Measurements from ENCODE around the gene SSTR5. TPM values are rescaled to one million over a fixed set of nuclear protein-coding genes. Genes with fewer than 3 reads are reported as not detected.
"Not testable (repeated sequence)": the region's sequence is repeated elsewhere in the genome, so short reads cannot be mapped to it uniquely, and the experiment has no call there.

SSTR5 gene
- total RNA-seq, 1 experiment from 2014 or later: not detected

DNA sequence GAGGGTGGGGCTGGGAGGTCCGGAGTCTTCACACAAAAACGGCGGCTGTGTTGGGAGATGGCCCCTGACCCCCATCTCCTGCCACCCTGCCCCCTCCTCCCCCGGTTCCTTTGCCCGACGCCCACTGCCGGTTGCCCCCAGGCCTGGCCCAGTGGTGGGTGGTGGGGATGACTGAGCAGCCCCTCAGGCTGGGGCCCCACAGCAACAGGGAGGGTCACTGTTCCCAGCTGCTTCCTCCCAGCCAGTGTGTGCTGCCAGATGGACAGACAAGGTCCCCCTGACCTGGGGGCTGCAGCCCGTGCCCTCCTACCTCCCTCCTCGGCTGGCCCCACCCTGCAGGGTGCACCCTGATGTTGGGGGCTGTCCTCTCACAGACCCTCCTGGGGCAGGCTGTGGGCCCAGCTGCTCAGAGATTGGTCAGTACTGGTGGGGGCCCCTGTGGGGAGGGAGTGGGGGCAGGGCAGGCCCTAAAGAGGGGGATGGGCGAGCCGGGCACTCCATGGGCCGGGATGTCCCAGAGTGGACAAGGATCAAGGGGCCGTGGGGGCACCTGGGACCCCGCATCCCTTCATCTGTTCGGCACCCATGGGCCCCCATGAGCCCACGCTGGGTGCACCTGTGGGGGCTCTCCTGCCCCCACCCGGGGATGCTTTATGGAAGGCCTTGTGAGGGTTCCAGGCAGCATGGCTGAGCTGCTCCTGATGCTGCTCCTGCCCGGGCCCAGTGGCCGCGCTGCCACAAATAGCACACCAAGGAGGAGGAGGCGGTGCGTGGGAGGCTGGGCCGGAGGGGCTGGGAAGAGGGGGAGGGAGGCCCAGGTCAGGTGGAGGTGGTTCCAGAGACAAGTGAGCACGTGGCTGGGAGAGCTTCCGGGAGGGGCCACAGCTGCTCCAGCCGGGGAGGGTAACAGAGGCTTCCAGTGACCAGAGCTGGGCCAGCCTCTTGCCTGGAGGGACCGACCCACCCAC is 18.4 kb downstream of the SSTR5 start:
- TF ChIP-seq EZH2 (IDR thresholded peaks at IDR 0.05; ENCODE audit: low read depth): no peak
- TF ChIP-seq, protein P1, sequence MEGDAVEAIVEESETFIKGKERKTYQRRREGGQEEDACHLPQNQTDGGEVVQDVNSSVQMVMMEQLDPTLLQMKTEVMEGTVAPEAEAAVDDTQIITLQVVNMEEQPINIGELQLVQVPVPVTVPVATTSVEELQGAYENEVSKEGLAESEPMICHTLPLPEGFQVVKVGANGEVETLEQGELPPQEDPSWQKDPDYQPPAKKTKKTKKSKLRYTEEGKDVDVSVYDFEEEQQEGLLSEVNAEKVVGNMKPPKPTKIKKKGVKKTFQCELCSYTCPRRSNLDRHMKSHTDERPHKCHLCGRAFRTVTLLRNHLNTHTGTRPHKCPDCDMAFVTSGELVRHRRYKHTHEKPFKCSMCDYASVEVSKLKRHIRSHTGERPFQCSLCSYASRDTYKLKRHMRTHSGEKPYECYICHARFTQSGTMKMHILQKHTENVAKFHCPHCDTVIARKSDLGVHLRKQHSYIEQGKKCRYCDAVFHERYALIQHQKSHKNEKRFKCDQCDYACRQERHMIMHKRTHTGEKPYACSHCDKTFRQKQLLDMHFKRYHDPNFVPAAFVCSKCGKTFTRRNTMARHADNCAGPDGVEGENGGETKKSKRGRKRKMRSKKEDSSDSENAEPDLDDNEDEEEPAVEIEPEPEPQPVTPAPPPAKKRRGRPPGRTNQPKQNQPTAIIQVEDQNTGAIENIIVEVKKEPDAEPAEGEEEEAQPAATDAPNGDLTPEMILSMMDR (conservative IDR thresholded peaks at IDR 0.05): no peak
- POLR2A ChIA-PET (ENCODE audit: unreplicated experiment): no interaction called here
- no TSS peak for BruUV-seq (replicated peaks)

DNA sequence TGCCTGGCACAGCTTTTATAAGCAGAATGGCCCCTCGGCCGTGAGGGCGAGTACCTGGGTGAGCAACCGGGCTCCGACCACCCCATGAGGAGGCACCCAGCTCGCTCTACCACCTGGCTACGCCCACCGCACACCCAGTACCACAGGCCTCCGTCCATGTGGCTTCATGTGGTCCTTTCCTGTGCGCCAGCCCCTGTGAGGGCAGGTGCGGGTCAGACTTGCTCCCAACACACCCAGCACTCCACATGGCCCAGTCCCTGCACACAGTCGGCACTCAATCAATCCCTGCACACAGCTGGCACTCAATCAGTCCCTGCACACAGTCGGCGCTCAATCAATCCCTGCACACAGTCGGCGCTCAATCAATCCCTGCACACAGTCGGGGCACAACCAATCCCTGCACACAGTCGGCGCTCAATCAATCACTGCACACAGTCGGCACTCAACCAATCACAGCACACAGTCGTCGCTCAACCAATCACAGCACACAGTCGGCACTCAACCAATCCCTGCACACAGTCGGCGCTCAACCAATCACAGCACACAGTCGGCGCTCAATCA is 19.5 kb downstream of the SSTR5 start:
- no peaks in the 10 kb centered on the region for H3K9me2 ChIP-seq (ENCODE audit: insufficient read depth)
- intact Hi-C loops (cut with micrococcal nuclease; ENCODE audit: unreplicated experiment): no loop called here
- peaks cover 55% of the 10 kb centered on the region for H3K27me3 ChIP-seq (ENCODE audit: insufficient read depth, low read depth)
- no peak overlapping the region for H3K4me2 ChIP-seq
- no peak for TF ChIP-seq EZH2 (IDR thresholded peaks at IDR 0.05; ENCODE audit: low read depth)
- TF ChIP-seq, protein P1 (conservative IDR thresholded peaks at IDR 0.05): no peak
- H4K20me1 ChIP-seq (ENCODE audit: insufficient read depth): no peaks in the 10 kb centered on the region; the same call in 1 of the 2 replicates
- H3K79me2 ChIP-seq (ENCODE audit: low read depth): no peaks in the 10 kb centered on the region
- no TSS peak for BruUV-seq (replicated peaks)
- no peak for DNase-seq
- CTCF ChIA-PET: no interaction called here
- H3K36me3 ChIP-seq (ENCODE audit: low read depth): no peaks in the 10 kb centered on the region
- no peaks in the 10 kb centered on the region for H3K9me3 ChIP-seq (ENCODE audit: insufficient read depth, low read depth)
- no peak overlapping the region for H3K4me3 ChIP-seq
- H3K4me1 ChIP-seq (replicated peaks; ENCODE audit: insufficient read depth): no peaks in the 10 kb centered on the region
- H3F3A ChIP-seq (ENCODE audit: insufficient read depth, low read depth): no peaks in the 10 kb centered on the region
- POLR2A ChIA-PET (ENCODE audit: unreplicated experiment): no interaction called here
- no peak overlapping the region for H2AFZ ChIP-seq
- no peak overlapping the region for H3K27ac ChIP-seq

More for the DNA sequence above, 18.4 kb downstream of the SSTR5 start:
- CTCF ChIA-PET: no interaction called here
- peaks cover 54% of the 10 kb centered on the region for H3K27me3 ChIP-seq (ENCODE audit: insufficient read depth, low read depth)
- no peaks in the 10 kb centered on the region for H3K36me3 ChIP-seq (ENCODE audit: low read depth)
- no peaks in the 10 kb centered on the region for H3K9me2 ChIP-seq (ENCODE audit: insufficient read depth)
- H3K79me2 ChIP-seq (ENCODE audit: low read depth): no peaks in the 10 kb centered on the region
- H3K4me1 ChIP-seq (replicated peaks; ENCODE audit: insufficient read depth): no peaks in the 10 kb centered on the region
- no peaks in the 10 kb centered on the region for H3K9me3 ChIP-seq (ENCODE audit: insufficient read depth, low read depth)
- no peak overlapping the region for H3K27ac ChIP-seq
- intact Hi-C loops (cut with micrococcal nuclease; ENCODE audit: unreplicated experiment): no loop called here
- H3K4me2 ChIP-seq: no peak overlapping the region
- no peak overlapping the region for H3K4me3 ChIP-seq
- H2AFZ ChIP-seq: no peak overlapping the region
- no peaks in the 10 kb centered on the region; the same call in 1 of the 2 replicates for H4K20me1 ChIP-seq (ENCODE audit: insufficient read depth)
- H3F3A ChIP-seq (ENCODE audit: insufficient read depth, low read depth): no peaks in the 10 kb centered on the region
- DNase-seq: no peak

DNA sequence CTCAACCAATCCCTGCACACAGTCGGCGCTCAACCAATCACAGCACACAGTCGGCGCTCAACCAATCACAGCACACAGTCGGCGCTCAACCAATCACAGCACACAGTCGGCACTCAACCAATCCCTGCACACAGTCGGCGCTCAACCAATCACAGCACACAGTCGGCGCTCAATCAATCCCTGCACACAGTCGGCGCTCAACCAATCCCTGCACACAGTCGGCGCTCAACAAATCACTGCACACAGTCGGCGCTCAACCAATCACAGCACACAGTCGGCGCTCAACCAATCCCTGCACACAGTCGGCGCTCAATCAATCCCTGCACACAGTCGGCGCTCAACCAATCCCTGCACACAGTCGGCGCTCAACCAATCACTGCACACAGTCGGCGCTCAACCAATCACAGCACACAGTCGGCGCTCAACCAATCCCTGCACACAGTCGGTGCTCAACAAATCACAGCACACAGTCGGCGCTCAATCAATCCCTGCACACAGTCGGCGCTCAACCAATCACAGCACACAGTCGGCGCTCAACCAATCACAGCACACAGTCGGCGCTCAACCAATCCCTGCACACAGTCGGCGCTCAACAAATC is 20.2 kb downstream of the SSTR5 start:
- H3K9me3 ChIP-seq (ENCODE audit: insufficient read depth, low read depth); H2AFZ ChIP-seq; H4K20me1 ChIP-seq (ENCODE audit: insufficient read depth); H3K4me3 ChIP-seq; DNase-seq; H3K4me2 ChIP-seq; intact Hi-C loops (cut with micrococcal nuclease; ENCODE audit: unreplicated experiment); CTCF ChIA-PET; H3F3A ChIP-seq (ENCODE audit: insufficient read depth, low read depth); H3K79me2 ChIP-seq (ENCODE audit: low read depth); H3K36me3 ChIP-seq (ENCODE audit: low read depth); H3K27ac ChIP-seq; POLR2A ChIA-PET (ENCODE audit: unreplicated experiment); BruUV-seq (replicated peaks); H3K4me1 ChIP-seq (replicated peaks; ENCODE audit: insufficient read depth); H3K9me2 ChIP-seq (ENCODE audit: insufficient read depth): not testable (repeated sequence)
- H3K27me3 ChIP-seq (ENCODE audit: insufficient read depth, low read depth): peaks cover 55% of the 10 kb centered on the region
